Measurements from ENCODE around the gene IRS1.
A peak's percentile ranks its signal among the peaks of the same experiment; 100 is the strongest.

The IRS1 gene

DNA sequence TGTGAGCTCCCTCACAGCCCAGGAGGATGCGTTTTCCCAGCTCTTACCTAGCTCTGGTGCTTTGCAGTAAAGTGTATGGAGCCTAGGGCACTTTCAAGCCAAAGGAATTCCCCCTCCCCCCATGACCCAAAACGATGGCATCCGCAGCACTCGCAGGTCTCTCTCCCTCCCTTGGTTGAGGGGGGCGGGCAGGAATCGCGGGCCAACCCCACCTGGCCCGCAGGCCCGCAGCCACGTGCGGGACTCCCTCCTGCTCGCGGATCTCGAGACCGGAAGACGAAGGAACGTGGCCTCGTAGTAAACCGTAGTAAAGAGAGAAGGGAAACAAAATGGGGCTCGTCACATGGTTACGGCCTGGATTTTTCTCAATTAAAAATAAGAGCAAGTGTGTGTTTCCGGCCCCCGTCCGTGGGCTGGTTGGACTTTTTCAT is 8.5 kb downstream of the IRS1 start:
- peak; percentile 25 for DNase-seq (ENCODE audit: low read depth)

- no peak for DNase-seq (ENCODE audit: low read depth)
These were observed 9.2 kb downstream of the IRS1 start for GRCh38 chr2:226790431-226790830.

DNA sequence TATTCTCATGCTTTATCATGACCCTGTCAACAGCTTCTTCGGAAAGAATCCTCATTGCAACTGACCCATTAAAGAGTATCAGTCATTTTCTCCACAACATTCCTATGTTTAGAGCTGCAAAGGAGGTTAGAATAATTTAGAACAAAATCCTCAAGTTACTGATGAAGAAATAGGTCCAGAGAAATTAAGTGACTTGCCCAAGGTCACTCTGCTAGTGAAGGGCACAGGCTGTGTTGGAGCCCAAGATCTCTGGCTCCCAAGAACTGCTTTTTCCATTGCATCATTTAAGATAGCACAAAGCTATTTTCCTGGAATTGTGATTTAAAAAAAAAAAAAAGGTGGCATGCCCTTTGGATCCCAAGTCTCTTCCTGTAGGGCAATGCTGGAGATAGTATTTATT is 9.6 kb downstream of the IRS1 start:
- DNase-seq (ENCODE audit: low read depth), result no peak

DNA sequence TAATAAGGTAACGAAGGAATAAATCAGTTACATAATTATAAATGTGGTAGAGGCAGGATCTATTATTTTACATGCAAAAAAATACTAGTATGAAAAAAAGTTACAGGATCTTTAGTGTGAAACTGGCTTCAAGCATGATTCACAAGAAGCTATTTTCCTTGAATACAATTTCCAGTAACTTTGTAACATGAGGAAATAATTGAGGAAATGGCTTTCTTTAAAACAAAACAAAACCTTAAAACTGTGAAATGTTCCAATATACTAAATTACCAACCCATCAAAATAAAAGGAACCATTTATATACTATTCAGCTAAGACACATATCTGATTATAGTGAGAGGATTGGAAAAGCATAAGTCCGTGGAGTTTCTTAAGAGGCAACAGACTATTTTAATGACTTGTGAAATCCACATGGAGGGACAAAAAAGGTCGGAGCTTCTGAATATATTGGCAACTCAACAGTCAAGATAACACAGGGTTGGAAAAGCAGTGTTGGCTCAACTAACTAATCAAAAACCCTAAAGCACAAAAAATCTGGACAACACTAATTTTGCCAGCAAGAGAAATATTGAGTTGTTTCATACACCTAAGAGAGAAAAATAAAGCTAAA is 10.6 kb downstream of the IRS1 start:
- no peak for DNase-seq (ENCODE audit: low read depth)

- no peak for DNase-seq (ENCODE audit: low read depth)
These were observed 11.6 kb downstream of the IRS1 start for GRCh38 chr2:226788064-226788463.

GRCh38 chr2:226783885-226784284 is 15.7 kb downstream of the IRS1 start:
- no peak for DNase-seq (ENCODE audit: low read depth)

DNA sequence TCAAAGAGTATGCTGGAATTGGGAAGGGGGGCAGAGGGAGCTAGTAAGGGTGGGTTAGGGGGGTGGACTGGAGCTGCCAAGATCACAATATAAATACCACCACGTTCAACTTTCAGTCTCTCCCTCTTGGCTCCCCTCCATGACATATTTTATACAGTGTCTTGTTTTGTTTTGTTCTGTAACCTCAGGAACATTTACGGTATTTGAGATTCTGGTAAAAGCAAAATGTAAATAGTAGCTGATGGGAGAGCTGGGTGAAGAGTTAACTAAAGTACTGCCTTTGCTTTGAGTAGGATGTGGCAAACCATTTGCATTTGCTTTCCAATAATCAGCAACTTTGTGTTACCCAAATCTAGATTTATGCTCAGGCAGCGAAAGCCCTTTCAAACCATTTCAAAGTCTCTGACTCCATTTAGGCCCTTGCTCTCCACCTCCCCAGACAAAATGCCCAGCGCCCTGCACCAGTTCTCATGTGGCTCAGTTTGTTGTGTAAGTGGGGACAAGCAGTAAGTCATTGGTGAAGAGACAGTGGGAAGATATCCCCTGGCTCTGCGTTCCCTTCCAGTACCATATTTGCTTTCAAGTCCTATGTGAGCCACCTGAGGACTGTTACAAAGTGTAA is 17.4 kb downstream of the IRS1 start:
- DNase-seq (ENCODE audit: low read depth), result no peak

- DNase-seq (ENCODE audit: low read depth), result no peak
These were observed 19.2 kb downstream of the IRS1 start for GRCh38 chr2:226780431-226780830.

DNA sequence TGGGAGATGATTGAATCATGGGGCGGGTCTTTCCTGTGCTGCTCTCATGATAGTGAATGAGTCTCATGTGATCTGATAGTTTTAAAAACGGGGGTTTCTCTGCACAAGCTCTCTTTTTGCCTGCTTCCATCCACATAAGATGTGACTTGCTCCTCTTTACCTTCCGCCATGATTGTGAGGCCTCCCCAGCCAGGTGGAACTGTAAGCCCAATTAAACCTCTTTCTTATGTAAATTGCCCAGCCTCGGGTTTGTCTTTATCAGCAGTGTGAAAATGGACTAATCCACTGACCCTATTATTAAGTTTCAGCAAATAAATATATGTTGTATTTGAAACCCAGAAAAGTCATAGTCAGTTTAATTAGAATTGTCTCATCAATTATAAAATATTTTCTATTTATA is 22.0 kb downstream of the IRS1 start:
- no peak for DNase-seq (ENCODE audit: low read depth)

- DNase-seq (ENCODE audit: low read depth), result no peak
These were observed 23.5 kb downstream of the IRS1 start for GRCh38 chr2:226776104-226776503.

- no peak for DNase-seq (ENCODE audit: low read depth)
These were observed 24.5 kb downstream of the IRS1 start for GRCh38 chr2:226775032-226775509.

GRCh38 chr2:226773291-226773690 is 26.3 kb downstream of the IRS1 start:
- DNase-seq (ENCODE audit: low read depth), result no peak

GRCh38 chr2:226772389-226773179 is 27.0 kb downstream of the IRS1 start:
- DNase-seq (ENCODE audit: low read depth), result no peak

DNA sequence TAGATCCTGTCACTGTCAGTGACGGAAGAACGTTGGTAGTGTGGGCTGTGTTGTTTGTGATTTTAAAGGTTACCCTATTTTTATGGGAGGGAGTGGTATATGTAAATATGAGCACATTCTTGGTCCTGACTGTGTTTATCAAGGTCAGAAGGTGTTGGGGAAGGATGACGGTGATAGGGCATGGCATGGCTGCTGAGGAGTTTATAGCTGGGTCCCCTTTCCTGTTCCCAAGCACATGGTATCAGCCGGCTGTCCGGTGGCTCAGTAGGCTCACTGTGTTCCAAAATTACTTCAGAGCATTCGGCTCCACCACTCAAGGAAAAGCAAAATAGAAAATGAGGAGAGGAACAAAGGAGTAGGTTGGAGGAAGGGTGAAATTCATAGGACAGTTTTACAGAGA is 28.6 kb downstream of the IRS1 start:
- DNase-seq (ENCODE audit: low read depth), result no peak

DNA sequence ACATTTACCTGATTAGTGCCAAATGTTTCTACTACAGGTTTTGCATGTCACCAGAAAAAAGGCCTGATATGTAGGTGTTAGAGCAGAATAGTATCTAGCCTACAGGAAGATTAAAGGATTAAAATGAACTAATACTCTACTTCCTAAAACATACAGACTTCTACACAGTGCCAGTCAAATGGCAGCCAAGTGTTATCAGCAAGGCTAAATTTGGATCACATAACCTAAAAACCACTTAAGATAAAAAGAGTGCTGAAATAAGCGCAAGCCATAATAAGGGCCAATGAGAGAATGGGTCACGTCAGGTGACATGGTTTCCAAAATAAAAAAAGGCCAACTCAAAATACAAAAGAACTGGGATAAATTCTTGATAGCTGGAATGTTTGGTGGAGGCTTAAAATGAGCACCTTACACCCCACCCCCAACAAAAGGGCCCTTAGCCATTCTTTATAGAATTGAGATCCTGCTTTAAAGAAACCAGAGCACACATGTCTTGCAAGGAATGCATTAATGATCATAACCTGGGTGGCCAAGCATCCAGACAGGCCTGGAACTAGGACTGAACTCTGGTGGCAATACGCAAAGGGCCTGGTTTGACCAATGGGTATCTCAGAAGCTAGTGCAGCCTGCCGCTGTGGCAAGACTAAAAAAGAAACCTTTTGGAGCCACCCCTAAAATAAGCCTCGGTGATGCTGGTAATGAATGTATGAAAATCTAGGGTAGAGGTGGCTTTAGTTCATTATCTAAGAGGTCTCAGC is 32.4 kb downstream of the IRS1 start:
- DNase-seq (ENCODE audit: low read depth), result no peak

DNA sequence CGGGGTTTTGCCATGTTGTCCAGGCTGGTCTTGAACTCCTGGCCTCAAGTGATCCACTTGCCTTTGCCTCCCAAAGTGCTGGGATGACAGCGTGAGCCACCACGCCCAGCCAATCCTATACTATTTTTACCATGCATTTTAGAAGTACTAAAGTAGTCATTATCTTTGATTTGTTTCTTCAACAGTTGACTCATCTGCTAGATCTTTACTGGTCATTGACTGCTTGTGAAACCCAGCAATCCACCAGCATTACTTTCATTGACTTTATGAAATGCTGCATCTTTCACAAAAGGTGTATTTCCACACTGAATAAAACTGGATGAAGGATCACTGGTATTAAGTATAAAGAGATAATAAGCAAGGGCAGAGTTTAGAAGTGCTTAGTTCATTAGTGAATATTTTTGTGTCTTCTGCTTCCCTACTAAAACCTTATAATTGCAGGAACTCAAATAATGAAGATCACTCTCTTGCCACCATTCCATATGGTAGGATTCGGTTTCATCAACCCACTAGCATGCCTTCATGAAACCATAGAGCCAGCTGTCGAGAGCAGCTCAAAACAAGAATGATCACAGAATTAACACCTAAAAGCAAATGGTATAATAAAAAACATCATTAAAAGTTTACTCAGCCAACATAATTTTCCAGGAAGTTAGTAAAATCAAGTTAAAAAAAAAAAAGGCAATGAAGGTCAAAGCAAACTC is 33.1 kb downstream of the IRS1 start:
- no peak for DNase-seq (ENCODE audit: low read depth)

GRCh38 chr2:226763320-226763719 is 36.3 kb downstream of the IRS1 start:
- no peak for DNase-seq (ENCODE audit: low read depth)

DNA sequence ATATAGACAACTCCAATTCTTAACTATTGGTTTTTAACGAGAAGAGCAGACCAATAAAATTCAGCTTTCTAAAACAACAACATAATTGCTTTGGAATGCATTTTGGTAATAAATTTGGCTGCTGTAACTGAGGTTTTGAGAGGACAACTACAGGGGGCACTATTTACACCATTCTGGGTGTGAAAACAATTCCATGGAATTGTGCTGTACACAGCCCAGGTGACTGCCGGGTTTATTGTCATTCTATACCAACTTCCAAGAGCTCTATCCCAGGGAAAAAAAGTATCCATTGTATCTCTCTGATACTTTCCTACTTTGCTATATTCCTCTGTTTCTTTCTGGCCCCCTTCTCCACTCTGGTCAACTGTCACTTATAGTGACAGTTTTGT is 38.4 kb downstream of the IRS1 start:
- DNase-seq (ENCODE audit: low read depth), result no peak

- no peak for DNase-seq (ENCODE audit: low read depth)
These were observed 39.0 kb downstream of the IRS1 start for GRCh38 chr2:226760412-226761194.

- DNase-seq (ENCODE audit: low read depth), result no peak
These were observed 39.9 kb downstream of the IRS1 start for GRCh38 chr2:226759768-226760167.

Data from stimulated activated CD8-positive, alpha-beta memory T cell treated with anti-CD3 and anti-CD28 coated beads, Interleukin-4, amount 100 ng/mL, for 24 hours (primary cell).